Liver (tissue), 9 donors: ENCODE measurements around the gene NWD2. TPM values are rescaled to one million over a fixed set of nuclear protein-coding genes. Genes with fewer than 3 reads are reported as not detected.

ENCODE experiments used
- DNase-seq: peaks from one replicate; pipeline ENCODE4 v3.0.0-alpha.2; 2017; ENCODE audit warnings: low spot score
- H3K27ac ChIP-seq, 2 donors: one replicate each; pipeline ENCODE4 v1.7.0; 2013; ENCODE audit warnings: inconsistent platforms in 2 of 2, low read length in 2 of 2, control low read depth in 1 of 2, low read depth in 1 of 2, mild to moderate bottlenecking in 1 of 2
- H3K27me3 ChIP-seq, 4 donors: one replicate each; pipeline versions ENCODE4 v1.6.1 to v1.7.0; 2013; ENCODE audit warnings: low read length in 3 of 4, inconsistent platforms in 1 of 4, mild to moderate bottlenecking in 1 of 4, moderate library complexity in 1 of 4; ENCODE audit not compliant: control insufficient read depth in 4 of 4, insufficient read depth in 4 of 4
- H3K36me3 ChIP-seq, 4 donors: one replicate each; pipeline versions ENCODE4 v1.6.1 to v1.7.0; 2013; ENCODE audit warnings: low read length in 3 of 4, mild to moderate bottlenecking in 3 of 4, low read depth in 1 of 4, moderate library complexity in 1 of 4; ENCODE audit not compliant: control insufficient read depth in 4 of 4, insufficient read depth in 3 of 4
- H3K4me1 ChIP-seq, 4 donors: one replicate each; pipeline versions ENCODE4 v1.6.1 to v1.7.0; 2013; ENCODE audit warnings: low read length in 3 of 4, mild to moderate bottlenecking in 3 of 4, moderate library complexity in 1 of 4; ENCODE audit not compliant: control insufficient read depth in 4 of 4, insufficient read depth in 4 of 4
- H3K4me3 ChIP-seq, 3 donors: one replicate each; pipeline versions ENCODE4 v1.6.1 to v1.7.0; 2013; ENCODE audit warnings: low read length in 3 of 3, control low read depth in 1 of 3, low read depth in 1 of 3, mild to moderate bottlenecking in 1 of 3
- H3K9ac ChIP-seq, 2 donors: one replicate each; pipeline ENCODE4 v1.7.0; 2013; ENCODE audit warnings: low read length in 2 of 2, mild to moderate bottlenecking in 2 of 2, moderate library complexity in 2 of 2, control low read depth in 1 of 2, low read depth in 1 of 2
- H3K9me3 ChIP-seq, 4 donors: one replicate each; pipeline versions ENCODE4 v1.6.1 to v1.7.0; 2013; ENCODE audit warnings: low read length in 3 of 4; ENCODE audit not compliant: control insufficient read depth in 4 of 4
- EGR1 ChIP-seq, 2 donors: IDR thresholded peaks; 2 replicates each; pipeline ENCODE4 v1.6.1; 2016 to 2018; ENCODE audit warnings: antibody characterized with exemption in 2 of 2, low read depth in 2 of 2
- FOXA1 ChIP-seq: IDR thresholded peaks from 2 replicates; pipeline ENCODE4 v1.6.1; 2016; ENCODE audit warnings: antibody characterized with exemption
- FOXA2 ChIP-seq: IDR thresholded peaks from 2 replicates; pipeline ENCODE4 v1.6.1; 2016; ENCODE audit warnings: antibody characterized with exemption
- GABPA ChIP-seq, 2 donors: IDR thresholded peaks in 1 of 2; conservative IDR thresholded peaks in 1 of 2; 2 replicates each; pipeline ENCODE4 v1.6.1; 2016; ENCODE audit warnings: antibody characterized with exemption in 2 of 2, mild to moderate bottlenecking in 1 of 2, moderate library complexity in 1 of 2
- HNF4A ChIP-seq, 2 donors: conservative IDR thresholded peaks; 2 replicates each; pipeline ENCODE4 v1.6.1; 2016; ENCODE audit warnings: antibody characterized with exemption in 2 of 2, mild to moderate bottlenecking in 2 of 2
- HNF4G ChIP-seq: IDR thresholded peaks from 2 replicates; pipeline ENCODE4 v1.6.1; 2016; ENCODE audit warnings: antibody characterized with exemption
- JUND ChIP-seq, 2 donors: IDR thresholded peaks; 2 replicates each; pipeline ENCODE4 v1.6.1; 2016; ENCODE audit warnings: antibody characterized with exemption in 2 of 2
- NR2F2 ChIP-seq: IDR thresholded peaks from 2 replicates; pipeline ENCODE4 v1.6.1; 2016; ENCODE audit warnings: antibody characterized with exemption
- RAD21 ChIP-seq, 2 donors: IDR thresholded peaks; 2 replicates each; pipeline ENCODE4 v1.6.1; 2016; ENCODE audit warnings: antibody characterized with exemption in 2 of 2, mild to moderate bottlenecking in 2 of 2
- RXRA ChIP-seq, 2 donors: IDR thresholded peaks; 2 replicates each; pipeline ENCODE4 v1.6.1; 2017 to 2018; ENCODE audit warnings: antibody characterized with exemption in 2 of 2, mild to moderate bottlenecking in 1 of 2
- SP1 ChIP-seq: IDR thresholded peaks from 2 replicates; pipeline ENCODE4 v1.6.1; 2018; ENCODE audit warnings: antibody characterized with exemption, mild to moderate bottlenecking
- TAF1 ChIP-seq: conservative IDR thresholded peaks from 2 replicates; pipeline ENCODE4 v1.6.1; 2016; ENCODE audit warnings: antibody characterized with exemption, mild to moderate bottlenecking
- YY1 ChIP-seq: IDR thresholded peaks from 2 replicates; pipeline ENCODE4 v1.6.1; 2016; ENCODE audit warnings: antibody characterized with exemption, mild to moderate bottlenecking
- WGBS: extraction: QIAGEN DNeasy Blood & Tissue Kit; methylation state at CpG from one replicate; pipeline ENCODE4 v1.1.7; 2013; 5-methylcytosine and 5-hydroxymethylcytosine counted together
- polyA plus RNA-seq, 2 donors: library from polyadenylated mRNA; stranded (reverse) in 1 of 2; unstranded in 1 of 2; fragments of 200-250 nt in 1 of 2; fragments of >200 nt in 1 of 2; fragmentation: Nextera tagmentation in 1 of 2; extraction: Ambion mirVana in 1 of 2; gene quantifications; one replicate each; pipeline versions ENCODE4 v1.2.1 to v1.2.3, GENCODE V29; 2013 to 2015
- total RNA-seq, 2 donors: library from RNA; depleted of rRNA; stranded (reverse); fragments of >200 nt; gene quantifications; one replicate each; pipeline ENCODE4 v1.2.3, GENCODE V29; 2014
- TF ChIP-seq, protein P1 (sequence below): IDR thresholded peaks from 2 replicates; pipeline ENCODE4 v1.6.1; 2016; ENCODE audit warnings: antibody characterized with exemption
- TF ChIP-seq, protein P2 (sequence below): IDR thresholded peaks from 2 replicates; pipeline ENCODE4 v1.6.1; 2016; ENCODE audit warnings: antibody characterized with exemption
- TF ChIP-seq, protein P3 (sequence below): IDR thresholded peaks from 2 replicates; pipeline ENCODE4 v1.6.1; 2016; ENCODE audit warnings: antibody characterized with exemption
- TF ChIP-seq, protein P4 (sequence below): fragments of 150-350 bp; IDR thresholded peaks from 2 replicates; pipeline ENCODE4 v1.5.1; 2017; ENCODE audit warnings: improper control_type of control experiment, low read depth, low read length; ENCODE audit not compliant: missing input control
- TF ChIP-seq, protein P5 (sequence below): IDR thresholded peaks from 2 replicates; pipeline ENCODE4 v1.6.1; 2016; ENCODE audit warnings: antibody characterized with exemption, mild to moderate bottlenecking
- donor health status: healthy.
- donor health status: healthy.
- donor health status: healthy.
- donor health status: healthy.
- donor health status: healthy.

Gene NWD2
- total and polyA plus RNA-seq, 4 donors = 0.08 to 0.37 TPM; not detected in 2

DNA sequence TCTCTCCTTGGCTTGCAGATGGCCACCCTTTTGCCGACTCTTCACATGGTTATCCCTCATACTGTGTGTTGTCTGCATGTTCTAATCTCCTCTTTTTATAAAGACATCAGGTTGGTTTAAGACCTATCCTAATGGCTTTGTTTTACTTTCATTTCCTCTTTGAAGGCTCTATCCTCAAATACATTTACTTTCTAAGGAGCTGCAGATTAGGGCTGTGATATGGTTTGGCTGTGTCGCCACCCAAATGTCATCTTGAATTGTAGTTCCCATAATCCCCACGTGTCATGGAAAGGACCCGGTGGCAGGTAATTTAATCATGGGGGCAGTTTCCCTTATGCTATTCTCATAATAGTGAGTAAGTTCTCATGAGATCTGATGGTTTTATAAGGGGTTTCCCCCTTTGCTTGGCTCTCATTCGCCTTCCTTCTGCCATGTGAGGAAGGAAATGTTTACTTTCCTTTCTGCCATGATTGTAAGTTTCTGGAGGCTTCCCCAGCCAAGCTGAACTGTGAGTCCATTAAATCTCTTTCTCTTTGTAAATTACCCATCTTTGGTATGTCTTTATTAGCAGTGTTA is 237.1 kb downstream of the NWD2 start:
- DNase-seq = no peak
- no peaks in the 10 kb centered on the region for H3K9me3 ChIP-seq
- no peak overlapping the region for H3K9ac ChIP-seq
- no peak overlapping the region for H3K4me3 ChIP-seq
- no peaks in the 10 kb centered on the region for H3K27me3 ChIP-seq
- H3K4me1 ChIP-seq = peaks cover 11 to 34% (median 26%) of the 10 kb centered on the region in 4 donors
- H3K36me3 ChIP-seq = no peaks in the 10 kb centered on the region
- TF ChIP-seq HNF4A (conservative IDR thresholded peaks at IDR 0.05) (no peak), RXRA (IDR thresholded peaks at IDR 0.05) (no peak), SP1 (no peak), RAD21 (IDR thresholded peaks at IDR 0.05) (no peak), FOXA2 (no peak), TAF1 (no peak), GABPA (IDR thresholded peaks at IDR 0.05 in 1 of 2, conservative IDR thresholded peaks at IDR 0.05 in 1 of 2) (no peak)
- TF ChIP-seq, protein P1, sequence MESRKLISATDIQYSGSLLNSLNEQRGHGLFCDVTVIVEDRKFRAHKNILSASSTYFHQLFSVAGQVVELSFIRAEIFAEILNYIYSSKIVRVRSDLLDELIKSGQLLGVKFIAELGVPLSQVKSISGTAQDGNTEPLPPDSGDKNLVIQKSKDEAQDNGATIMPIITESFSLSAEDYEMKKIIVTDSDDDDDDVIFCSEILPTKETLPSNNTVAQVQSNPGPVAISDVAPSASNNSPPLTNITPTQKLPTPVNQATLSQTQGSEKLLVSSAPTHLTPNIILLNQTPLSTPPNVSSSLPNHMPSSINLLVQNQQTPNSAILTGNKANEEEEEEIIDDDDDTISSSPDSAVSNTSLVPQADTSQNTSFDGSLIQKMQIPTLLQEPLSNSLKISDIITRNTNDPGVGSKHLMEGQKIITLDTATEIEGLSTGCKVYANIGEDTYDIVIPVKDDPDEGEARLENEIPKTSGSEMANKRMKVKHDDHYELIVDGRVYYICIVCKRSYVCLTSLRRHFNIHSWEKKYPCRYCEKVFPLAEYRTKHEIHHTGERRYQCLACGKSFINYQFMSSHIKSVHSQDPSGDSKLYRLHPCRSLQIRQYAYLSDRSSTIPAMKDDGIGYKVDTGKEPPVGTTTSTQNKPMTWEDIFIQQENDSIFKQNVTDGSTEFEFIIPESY = no peak
- TF ChIP-seq, protein P2, sequence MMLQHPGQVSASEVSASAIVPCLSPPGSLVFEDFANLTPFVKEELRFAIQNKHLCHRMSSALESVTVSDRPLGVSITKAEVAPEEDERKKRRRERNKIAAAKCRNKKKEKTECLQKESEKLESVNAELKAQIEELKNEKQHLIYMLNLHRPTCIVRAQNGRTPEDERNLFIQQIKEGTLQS = no peak
- TF ChIP-seq, protein P3, sequence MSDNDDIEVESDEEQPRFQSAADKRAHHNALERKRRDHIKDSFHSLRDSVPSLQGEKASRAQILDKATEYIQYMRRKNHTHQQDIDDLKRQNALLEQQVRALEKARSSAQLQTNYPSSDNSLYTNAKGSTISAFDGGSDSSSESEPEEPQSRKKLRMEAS = no peak
- 83% methylated on average over 5 of the region's 5 CpGs for WGBS
- H3K27ac ChIP-seq = peak overlapping the region in 1 of 2 donors; percentile 47

DNA sequence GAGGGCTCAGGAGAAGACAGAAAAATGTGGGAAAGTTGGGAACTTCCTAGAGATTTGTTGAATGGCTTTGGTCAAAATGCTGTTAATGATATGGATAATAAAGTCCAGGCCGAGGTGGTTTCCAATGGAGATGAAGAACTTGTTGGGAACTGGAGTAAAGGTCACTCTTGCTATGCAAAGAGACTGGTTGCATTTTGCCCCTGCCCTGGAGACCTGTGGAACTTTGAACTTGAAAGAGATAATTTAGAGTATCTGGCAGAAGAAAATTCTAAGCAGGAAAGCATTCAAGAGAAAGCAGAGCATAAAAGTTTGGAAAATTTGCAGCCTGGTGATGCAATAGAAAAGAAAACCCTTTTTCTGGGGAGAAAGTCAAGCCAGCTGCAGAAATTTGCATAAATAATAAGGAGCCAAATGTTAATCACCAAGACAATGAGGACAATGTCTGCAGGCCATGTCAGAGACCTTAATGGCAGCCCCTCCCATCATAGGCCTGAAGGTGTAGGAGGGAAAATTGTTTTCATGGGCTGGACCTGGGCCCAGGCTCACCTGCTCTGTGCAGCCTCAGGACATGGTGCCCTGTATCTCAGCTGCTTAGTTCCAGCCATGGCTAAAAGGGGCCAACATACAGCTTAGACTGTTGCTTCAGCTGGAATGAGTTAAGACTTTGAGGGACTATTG is 237.8 kb downstream of the NWD2 start:
- Histone ChIP-seq H3K27ac (peak overlapping the region in 1 of 2 donors; percentile 47), H3K4me3 (no peak overlapping the region), H3K4me1 (peaks cover 11 to 34% (median 26%) of the 10 kb centered on the region in 4 donors), H3K9me3 (no peaks in the 10 kb centered on the region), H3K27me3 (no peaks in the 10 kb centered on the region), H3K9ac (no peak overlapping the region), H3K36me3 (no peaks in the 10 kb centered on the region)
- no peak for DNase-seq
- TF ChIP-seq EGR1 (IDR thresholded peaks at IDR 0.05; ENCODE audit: low read depth in 2 of 2) = no peak
- TF ChIP-seq HNF4G = peak; percentile 75
- peak; percentile 88 for TF ChIP-seq RXRA (IDR thresholded peaks at IDR 0.05)
- TF ChIP-seq, protein P4, sequence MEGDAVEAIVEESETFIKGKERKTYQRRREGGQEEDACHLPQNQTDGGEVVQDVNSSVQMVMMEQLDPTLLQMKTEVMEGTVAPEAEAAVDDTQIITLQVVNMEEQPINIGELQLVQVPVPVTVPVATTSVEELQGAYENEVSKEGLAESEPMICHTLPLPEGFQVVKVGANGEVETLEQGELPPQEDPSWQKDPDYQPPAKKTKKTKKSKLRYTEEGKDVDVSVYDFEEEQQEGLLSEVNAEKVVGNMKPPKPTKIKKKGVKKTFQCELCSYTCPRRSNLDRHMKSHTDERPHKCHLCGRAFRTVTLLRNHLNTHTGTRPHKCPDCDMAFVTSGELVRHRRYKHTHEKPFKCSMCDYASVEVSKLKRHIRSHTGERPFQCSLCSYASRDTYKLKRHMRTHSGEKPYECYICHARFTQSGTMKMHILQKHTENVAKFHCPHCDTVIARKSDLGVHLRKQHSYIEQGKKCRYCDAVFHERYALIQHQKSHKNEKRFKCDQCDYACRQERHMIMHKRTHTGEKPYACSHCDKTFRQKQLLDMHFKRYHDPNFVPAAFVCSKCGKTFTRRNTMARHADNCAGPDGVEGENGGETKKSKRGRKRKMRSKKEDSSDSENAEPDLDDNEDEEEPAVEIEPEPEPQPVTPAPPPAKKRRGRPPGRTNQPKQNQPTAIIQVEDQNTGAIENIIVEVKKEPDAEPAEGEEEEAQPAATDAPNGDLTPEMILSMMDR = no peak
- no peak for TF ChIP-seq FOXA1
- no peak for TF ChIP-seq TAF1
- TF ChIP-seq RAD21 (IDR thresholded peaks at IDR 0.05) = peak in 1 of 2 donors; percentile 21
- TF ChIP-seq, protein P1 = no peak
- peak; percentile 92 to 95 for TF ChIP-seq HNF4A (conservative IDR thresholded peaks at IDR 0.05)
- TF ChIP-seq, protein P3 = no peak
- peak; percentile 77 for TF ChIP-seq SP1
- TF ChIP-seq, protein P2 = peak; percentile 55
- peak; percentile 45 for TF ChIP-seq YY1
- TF ChIP-seq JUND (IDR thresholded peaks at IDR 0.05) = peak; percentile 49 to 66
- TF ChIP-seq, protein P5, sequence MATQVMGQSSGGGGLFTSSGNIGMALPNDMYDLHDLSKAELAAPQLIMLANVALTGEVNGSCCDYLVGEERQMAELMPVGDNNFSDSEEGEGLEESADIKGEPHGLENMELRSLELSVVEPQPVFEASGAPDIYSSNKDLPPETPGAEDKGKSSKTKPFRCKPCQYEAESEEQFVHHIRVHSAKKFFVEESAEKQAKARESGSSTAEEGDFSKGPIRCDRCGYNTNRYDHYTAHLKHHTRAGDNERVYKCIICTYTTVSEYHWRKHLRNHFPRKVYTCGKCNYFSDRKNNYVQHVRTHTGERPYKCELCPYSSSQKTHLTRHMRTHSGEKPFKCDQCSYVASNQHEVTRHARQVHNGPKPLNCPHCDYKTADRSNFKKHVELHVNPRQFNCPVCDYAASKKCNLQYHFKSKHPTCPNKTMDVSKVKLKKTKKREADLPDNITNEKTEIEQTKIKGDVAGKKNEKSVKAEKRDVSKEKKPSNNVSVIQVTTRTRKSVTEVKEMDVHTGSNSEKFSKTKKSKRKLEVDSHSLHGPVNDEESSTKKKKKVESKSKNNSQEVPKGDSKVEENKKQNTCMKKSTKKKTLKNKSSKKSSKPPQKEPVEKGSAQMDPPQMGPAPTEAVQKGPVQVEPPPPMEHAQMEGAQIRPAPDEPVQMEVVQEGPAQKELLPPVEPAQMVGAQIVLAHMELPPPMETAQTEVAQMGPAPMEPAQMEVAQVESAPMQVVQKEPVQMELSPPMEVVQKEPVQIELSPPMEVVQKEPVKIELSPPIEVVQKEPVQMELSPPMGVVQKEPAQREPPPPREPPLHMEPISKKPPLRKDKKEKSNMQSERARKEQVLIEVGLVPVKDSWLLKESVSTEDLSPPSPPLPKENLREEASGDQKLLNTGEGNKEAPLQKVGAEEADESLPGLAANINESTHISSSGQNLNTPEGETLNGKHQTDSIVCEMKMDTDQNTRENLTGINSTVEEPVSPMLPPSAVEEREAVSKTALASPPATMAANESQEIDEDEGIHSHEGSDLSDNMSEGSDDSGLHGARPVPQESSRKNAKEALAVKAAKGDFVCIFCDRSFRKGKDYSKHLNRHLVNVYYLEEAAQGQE = peak; percentile 32
- TF ChIP-seq FOXA2 = no peak
- TF ChIP-seq NR2F2 = no peak
- no peak for TF ChIP-seq GABPA (IDR thresholded peaks at IDR 0.05 in 1 of 2, conservative IDR thresholded peaks at IDR 0.05 in 1 of 2)
- WGBS = 24% methylated on average over 1 of the region's 1 CpG
